ENCODE data around the gene BRINP3. TPM values are rescaled to one million over a fixed set of nuclear protein-coding genes. Genes with fewer than 3 reads are reported as not detected.

The BRINP3 gene
- total RNA-seq, 1 donor from 2014 or later = 6.6 TPM

DNA sequence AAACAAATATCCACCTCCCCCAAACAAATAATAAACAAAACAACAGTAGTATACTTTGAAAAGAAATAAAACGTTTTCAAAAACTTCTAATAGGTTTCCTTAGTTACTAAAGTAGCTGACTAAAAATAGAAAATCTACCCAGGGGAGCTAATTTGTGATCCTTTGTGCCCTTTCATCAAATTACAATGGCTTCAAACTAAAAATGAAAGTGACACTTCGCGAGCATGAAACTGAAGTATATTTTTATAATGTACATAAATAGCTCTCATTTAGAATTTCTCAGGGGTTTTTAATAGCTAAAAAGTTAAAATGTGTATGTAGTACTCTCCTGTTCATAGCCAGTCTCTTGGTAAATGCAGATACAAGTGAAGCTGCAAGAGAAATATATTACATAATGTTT lies 78.4 kb downstream of the BRINP3 start:
- Mint-ChIP-seq H3K9me3 (no peaks in the 10 kb centered on the region), H3K27me3 (no peaks in the 10 kb centered on the region), H3K36me3 (no peaks in the 10 kb centered on the region), H3K27ac (no peak overlapping the region), H3K4me3 (no peak overlapping the region), H3K4me1 (ENCODE audit: unreplicated experiment) (no peaks in the 10 kb centered on the region)
- DNase-seq (ENCODE audit: extremely low spot score, unreplicated experiment) = no peak
- TF ChIP-seq, protein P1, sequence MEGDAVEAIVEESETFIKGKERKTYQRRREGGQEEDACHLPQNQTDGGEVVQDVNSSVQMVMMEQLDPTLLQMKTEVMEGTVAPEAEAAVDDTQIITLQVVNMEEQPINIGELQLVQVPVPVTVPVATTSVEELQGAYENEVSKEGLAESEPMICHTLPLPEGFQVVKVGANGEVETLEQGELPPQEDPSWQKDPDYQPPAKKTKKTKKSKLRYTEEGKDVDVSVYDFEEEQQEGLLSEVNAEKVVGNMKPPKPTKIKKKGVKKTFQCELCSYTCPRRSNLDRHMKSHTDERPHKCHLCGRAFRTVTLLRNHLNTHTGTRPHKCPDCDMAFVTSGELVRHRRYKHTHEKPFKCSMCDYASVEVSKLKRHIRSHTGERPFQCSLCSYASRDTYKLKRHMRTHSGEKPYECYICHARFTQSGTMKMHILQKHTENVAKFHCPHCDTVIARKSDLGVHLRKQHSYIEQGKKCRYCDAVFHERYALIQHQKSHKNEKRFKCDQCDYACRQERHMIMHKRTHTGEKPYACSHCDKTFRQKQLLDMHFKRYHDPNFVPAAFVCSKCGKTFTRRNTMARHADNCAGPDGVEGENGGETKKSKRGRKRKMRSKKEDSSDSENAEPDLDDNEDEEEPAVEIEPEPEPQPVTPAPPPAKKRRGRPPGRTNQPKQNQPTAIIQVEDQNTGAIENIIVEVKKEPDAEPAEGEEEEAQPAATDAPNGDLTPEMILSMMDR (conservative IDR thresholded peaks at IDR 0.05) = no peak

DNA sequence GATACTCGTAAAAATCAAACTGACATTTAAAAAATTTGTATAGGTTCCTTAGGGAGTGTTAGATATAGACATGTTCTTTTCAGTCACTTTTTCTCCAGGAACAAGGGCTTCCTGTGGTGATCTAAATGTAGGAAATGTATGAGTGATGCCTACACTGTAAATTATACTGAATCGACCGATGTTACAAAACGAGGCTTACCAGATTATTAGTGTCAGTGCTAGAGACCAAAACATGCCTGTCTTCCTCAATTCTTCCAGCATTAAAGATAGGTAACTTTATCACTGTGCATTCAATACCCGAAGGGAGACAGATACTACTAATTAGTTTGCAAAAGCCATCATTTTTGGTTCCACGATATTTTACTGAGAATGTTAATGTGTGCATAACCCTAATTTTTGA lies 86.1 kb downstream of the BRINP3 start:
- TF ChIP-seq, protein P1 (conservative IDR thresholded peaks at IDR 0.05) = no peak
- H3K27ac Mint-ChIP-seq = no peak overlapping the region
- H3K36me3 Mint-ChIP-seq = no peaks in the 10 kb centered on the region
- no peaks in the 10 kb centered on the region for H3K4me1 Mint-ChIP-seq (ENCODE audit: unreplicated experiment)
- H3K27me3 Mint-ChIP-seq = no peaks in the 10 kb centered on the region
- no peak overlapping the region for H3K4me3 Mint-ChIP-seq
- DNase-seq (ENCODE audit: extremely low spot score, unreplicated experiment) = no peak
- H3K9me3 Mint-ChIP-seq = no peaks in the 10 kb centered on the region

DNA sequence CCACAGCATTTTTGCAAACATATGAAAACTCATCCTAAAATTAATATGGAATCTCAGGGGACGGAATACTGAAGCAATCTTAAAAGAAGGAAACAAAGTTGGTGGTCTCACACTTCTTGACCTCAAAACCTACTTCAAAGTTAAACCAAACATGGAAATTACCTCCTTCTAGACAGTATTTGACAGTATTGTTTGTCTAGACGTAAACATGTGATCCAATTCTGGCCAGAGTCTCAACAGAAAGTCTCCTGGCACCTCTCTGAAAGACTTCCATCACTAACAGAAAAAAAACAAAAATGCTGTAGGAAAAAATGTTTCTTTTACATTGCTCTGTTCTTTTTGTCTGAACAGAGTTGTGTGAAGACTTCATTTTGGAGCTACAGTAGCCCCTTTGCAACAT lies 99.7 kb downstream of the BRINP3 start:
- H3K4me1 Mint-ChIP-seq (ENCODE audit: unreplicated experiment) = no peaks in the 10 kb centered on the region

DNA sequence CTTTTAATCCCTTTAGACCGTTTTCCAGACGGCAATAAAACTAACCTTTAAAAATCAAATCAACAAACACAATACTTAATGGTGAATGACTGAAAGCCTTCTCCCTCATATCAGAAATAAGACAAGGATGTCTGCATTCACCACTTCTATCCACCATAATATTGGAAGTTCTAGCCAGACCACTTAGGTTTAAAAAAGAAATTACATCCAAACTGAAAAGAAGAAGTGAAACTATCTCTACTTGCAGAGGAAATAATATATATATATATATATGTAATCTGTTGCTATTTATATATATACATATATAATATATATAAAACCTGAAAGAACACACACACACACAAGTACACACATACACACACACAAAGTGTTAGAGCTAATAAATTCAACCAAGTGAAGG lies 100.4 kb downstream of the BRINP3 start:
- H3K36me3 Mint-ChIP-seq = no peaks in the 10 kb centered on the region
- no peaks in the 10 kb centered on the region for H3K4me1 Mint-ChIP-seq (ENCODE audit: unreplicated experiment)
- TF ChIP-seq, protein P1 (conservative IDR thresholded peaks at IDR 0.05) = no peak
- no peak for DNase-seq (ENCODE audit: extremely low spot score, unreplicated experiment)
- H3K4me3 Mint-ChIP-seq = no peak overlapping the region
- no peaks in the 10 kb centered on the region for H3K27me3 Mint-ChIP-seq
- H3K9me3 Mint-ChIP-seq = no peaks in the 10 kb centered on the region
- H3K27ac Mint-ChIP-seq = no peak overlapping the region

More for the DNA sequence above, 99.7 kb downstream of the BRINP3 start:
- Mint-ChIP-seq H3K9me3 (no peaks in the 10 kb centered on the region), H3K4me3 (no peak overlapping the region), H3K27me3 (no peaks in the 10 kb centered on the region), H3K36me3 (no peaks in the 10 kb centered on the region), H3K27ac (no peak overlapping the region)
- DNase-seq (ENCODE audit: extremely low spot score, unreplicated experiment) = no peak
- TF ChIP-seq, protein P1 (conservative IDR thresholded peaks at IDR 0.05) = no peak

DNA sequence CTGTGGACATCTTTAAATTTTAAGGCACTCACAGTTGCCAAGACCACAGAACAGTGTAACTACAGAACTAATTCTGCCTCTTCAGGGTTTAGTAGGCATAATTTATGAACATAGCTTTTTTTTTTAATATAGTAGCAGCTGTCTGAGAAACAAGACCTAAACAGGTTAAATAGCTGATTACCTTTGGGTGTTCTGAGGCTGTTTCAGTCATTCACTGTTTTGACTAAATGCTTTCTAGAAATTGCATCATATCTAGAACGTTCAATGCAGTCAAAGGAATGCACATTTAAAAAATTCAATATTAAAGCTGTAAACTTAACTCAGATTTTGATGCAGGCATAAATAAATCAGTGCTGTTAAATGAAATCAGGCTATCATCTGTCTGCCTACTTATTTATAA lies 101.6 kb downstream of the BRINP3 start:
- H3K9me3 Mint-ChIP-seq = no peaks in the 10 kb centered on the region
- H3K36me3 Mint-ChIP-seq = no peaks in the 10 kb centered on the region
- DNase-seq (ENCODE audit: extremely low spot score, unreplicated experiment) = no peak
- no peaks in the 10 kb centered on the region for H3K4me1 Mint-ChIP-seq (ENCODE audit: unreplicated experiment)
- no peak overlapping the region for H3K27ac Mint-ChIP-seq
- H3K27me3 Mint-ChIP-seq = no peaks in the 10 kb centered on the region
- H3K4me3 Mint-ChIP-seq = no peak overlapping the region
- TF ChIP-seq, protein P1 (conservative IDR thresholded peaks at IDR 0.05) = no peak

All from type B pancreatic cell (in vitro differentiated cells).